Activated naive CD8-positive, alpha-beta T cell treated with anti-CD3 and anti-CD28 coated beads for 36 hours (primary cell): ENCODE measurements around the gene PPP4R1. TPM values are rescaled to one million over a fixed set of nuclear protein-coding genes. Genes with fewer than 3 reads are reported as not detected.

Experiments used
- total RNA-seq, 2 experiments: library from RNA; stranded (reverse); gene quantifications; one replicate each; pipeline ENCODE4 v1.2.3, GENCODE V29; 2021

PPP4R1 gene
- total RNA-seq, 2 experiments from 2014 or later, result 33.7 to 37.7 TPM

Other genes with a start within 250 kb of the PPP4R1 start
- 10 to 100 TPM; 46.9 to 47.1 TPM for gene RALBP1, start 139.0 kb downstream of the PPP4R1 start, total RNA-seq
- under 1 TPM; 0.70 to 0.78 TPM for gene RAB31, start 93.7 kb upstream of the PPP4R1 start, total RNA-seq